GM20000 (cell line): Measurements from ENCODE around the gene ATE1.

Experiments used
- DNase-seq: peaks from one replicate; pipeline ENCODE4 v3.0.0; 2012; ENCODE audit warnings: low spot score
- CTCF ChIP-seq: IDR thresholded peaks from 2 replicates; pipeline ENCODE4 v1.5.1; 2012; ENCODE audit warnings: mild to moderate bottlenecking, control low read depth; ENCODE audit errors: extremely low read depth, missing control alignments

The ATE1 gene

GRCh38 chr10:121851786-121852185 lies 76.0 kb downstream of the ATE1 start:
- no peak for DNase-seq
- TF ChIP-seq CTCF: no peak

- DNase-seq: no peak
- no peak for TF ChIP-seq CTCF
Measured at GRCh38 chr10:121848082-121848481, 79.7 kb downstream of the ATE1 start.

GRCh38 chr10:121846555-121846954 lies 81.3 kb downstream of the ATE1 start:
- no peak for DNase-seq
- TF ChIP-seq CTCF: no peak

- TF ChIP-seq CTCF: no peak
- DNase-seq: no peak
Measured at GRCh38 chr10:121845044-121845784, 82.6 kb downstream of the ATE1 start.

GRCh38 chr10:121844537-121844936 lies 83.3 kb downstream of the ATE1 start:
- TF ChIP-seq CTCF: no peak
- DNase-seq: no peak

GRCh38 chr10:121843379-121843778 lies 84.5 kb downstream of the ATE1 start:
- no peak for DNase-seq
- TF ChIP-seq CTCF: no peak

GRCh38 chr10:121841862-121842261 lies 86.0 kb downstream of the ATE1 start:
- TF ChIP-seq CTCF: no peak
- no peak for DNase-seq
